Cardiac fibroblast (primary cell): ENCODE results near the gene PRPF4.
A peak's percentile ranks its signal among the peaks of the same experiment; 100 is the strongest.

Source experiments
- DNase-seq, 2 donors: peaks; one replicate each; pipeline versions ENCODE4 v3.0.0 to v3.0.0-alpha.2; 2010; ENCODE audit warnings: low read depth in 2 of 2
- H3K4me3 ChIP-seq, 2 donors: replicated peaks in 1 of 2; 1 replicate in 1 of 2; 2 replicates in 1 of 2; pipeline ENCODE4 v1.5.1; 2011; ENCODE audit warnings: low read depth in 2 of 2, low read length in 2 of 2, mild to moderate bottlenecking in 2 of 2, moderate library complexity in 1 of 2
- CTCF ChIP-seq: IDR thresholded peaks from one replicate; pipeline ENCODE4 v1.5.1; 2011; ENCODE audit warnings: low read depth, mild to moderate bottlenecking, low read length, inconsistent platforms

Gene PRPF4

GRCh38 chr9:113299800-113300292 lies 24.4 kb downstream of the PRPF4 start:
- no peak overlapping the region for H3K4me3 ChIP-seq
- TF ChIP-seq CTCF = no peak
- peak; percentile 22 to 58 for DNase-seq

- no peak overlapping the region for H3K4me3 ChIP-seq
- TF ChIP-seq CTCF = no peak
- DNase-seq = no peak
Observed at GRCh38 chr9:113301548-113301947, 26.1 kb downstream of the PRPF4 start.

DNA sequence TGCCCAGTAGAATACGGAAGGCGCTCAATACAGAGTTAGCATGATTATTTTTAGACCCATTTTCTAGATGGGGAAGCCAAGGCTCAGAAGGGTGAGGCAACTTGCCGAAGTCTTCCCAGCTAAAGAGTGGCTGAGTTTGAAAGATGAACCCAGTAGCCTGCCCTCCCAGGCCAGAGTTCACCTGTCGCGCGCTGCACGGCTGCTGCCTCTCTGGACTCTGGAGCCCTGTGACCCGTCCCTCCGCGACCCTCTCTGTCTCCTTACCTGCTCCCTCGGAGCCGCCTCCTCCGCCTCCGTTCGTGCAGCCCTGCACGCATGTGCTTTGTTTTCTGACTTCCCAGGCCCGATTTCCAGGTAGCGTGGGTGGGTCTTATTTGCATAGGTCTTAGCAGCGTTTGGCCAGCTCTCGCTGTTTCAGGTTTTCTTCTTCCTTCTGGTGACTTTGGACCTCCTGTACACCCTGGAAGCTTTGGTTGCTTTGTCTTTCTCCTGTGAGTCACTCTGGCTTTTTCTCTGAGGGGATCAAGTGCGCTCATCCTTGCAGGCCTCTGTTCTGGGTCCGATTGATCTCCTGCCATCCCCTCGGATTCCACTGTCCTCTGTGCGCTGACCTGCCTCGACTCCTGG lies 27.4 kb downstream of the PRPF4 start, which contains the start of gene RNF183:
Gene RNF183, minus strand, starts transcription at position 585 of the 627 bp plus-strand sequence. CDS start 5,192 bp downstream, outside the sequence.
- TF ChIP-seq CTCF = no peak
- no peak within 1 kb of the TSS for H3K4me3 ChIP-seq
- DNase-seq = no peak

DNA sequence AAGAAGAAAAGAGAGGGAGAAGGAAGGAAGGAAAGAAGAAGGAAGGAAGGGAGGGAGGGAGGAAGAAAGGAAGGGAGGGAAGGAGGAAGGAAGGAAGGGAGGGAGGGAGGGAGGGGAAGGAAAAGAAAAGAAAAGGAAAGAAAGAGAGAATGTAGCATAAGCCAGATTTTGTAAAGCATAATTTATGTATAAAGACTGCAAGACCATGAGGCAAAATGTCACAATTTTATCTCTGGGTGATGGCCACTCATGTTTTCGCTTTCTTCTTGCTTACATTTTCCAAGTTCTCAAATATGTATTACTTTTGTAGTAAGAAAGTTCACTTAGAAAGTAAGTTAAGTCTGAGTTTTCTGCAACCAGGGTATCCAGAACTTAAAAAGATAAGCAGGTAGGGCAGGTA lies 31.1 kb downstream of the PRPF4 start:
- no peak for DNase-seq
- no peak for TF ChIP-seq CTCF
- no peak overlapping the region for H3K4me3 ChIP-seq

- TF ChIP-seq CTCF = no peak
- DNase-seq = no peak
- no peak overlapping the region for H3K4me3 ChIP-seq
Observed at GRCh38 chr9:113307396-113307975, 32.0 kb downstream of the PRPF4 start.

DNA sequence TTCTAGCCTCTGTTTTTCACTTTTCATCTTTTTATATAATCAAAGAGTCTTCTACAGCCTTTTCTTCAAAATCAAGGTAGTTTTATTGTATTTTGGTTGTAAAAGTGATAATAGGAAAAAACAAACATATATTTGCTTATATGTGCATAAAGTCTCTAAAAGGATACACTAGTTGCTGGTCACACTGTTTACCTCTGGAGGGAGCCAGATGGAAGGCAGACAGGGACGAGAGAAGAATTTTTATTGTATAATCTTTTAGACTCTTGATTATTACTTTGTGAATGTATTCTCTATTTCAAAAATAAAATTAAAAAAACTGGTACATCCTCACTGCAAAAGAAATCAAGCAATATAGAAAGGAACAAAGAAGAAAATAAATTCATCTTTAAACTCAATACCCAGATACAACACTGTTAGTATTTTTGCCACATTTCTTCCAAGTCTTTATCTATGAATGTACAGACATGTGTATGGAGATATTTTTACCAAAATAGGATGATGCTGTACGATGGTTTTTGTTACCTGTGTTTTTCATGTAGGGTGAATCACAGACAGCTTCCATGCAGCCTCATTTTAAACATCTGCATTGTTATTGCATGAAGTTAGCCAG lies 33.9 kb downstream of the PRPF4 start:
- no peak overlapping the region for H3K4me3 ChIP-seq
- DNase-seq = peak; percentile 65 to 72
- peak; percentile 70 for TF ChIP-seq CTCF
